Trophoblast cell (in vitro differentiated cells and primary cell): ENCODE measurements around the gene RFX1.

Source experiments
- DNase-seq, 2 donors: peaks; one replicate each; pipeline ENCODE4 v3.0.0-alpha.2; 2016
- H2AFZ ChIP-seq: 2 replicates; pipeline ENCODE4 v1.6.1; 2013; ENCODE audit warnings: low read length, moderate library complexity, mild to moderate bottlenecking; ENCODE audit not compliant: insufficient read depth, poor library complexity
- H2AK5ac ChIP-seq: 2 replicates; pipeline ENCODE4 v1.6.1; 2013; ENCODE audit warnings: mild to moderate bottlenecking, low read length
- H2BK120ac ChIP-seq: 2 replicates; pipeline ENCODE4 v1.6.1; 2013; ENCODE audit warnings: low read length, mild to moderate bottlenecking, moderate library complexity; ENCODE audit not compliant: insufficient read depth, poor library complexity
- H2BK12ac ChIP-seq: 2 replicates; pipeline ENCODE4 v1.6.1; 2013; ENCODE audit warnings: mild to moderate bottlenecking, low read length, moderate library complexity
- H2BK5ac ChIP-seq: 2 replicates; pipeline ENCODE4 v1.6.1; 2013; ENCODE audit warnings: low read length, low read depth, moderate library complexity, mild to moderate bottlenecking; ENCODE audit not compliant: poor library complexity
- H3K14ac ChIP-seq: 2 replicates; pipeline ENCODE4 v1.6.1; 2013; ENCODE audit warnings: mild to moderate bottlenecking, low read length
- H3K18ac ChIP-seq: 2 replicates; pipeline ENCODE4 v1.6.1; 2013; ENCODE audit warnings: mild to moderate bottlenecking, low read length
- H3K23ac ChIP-seq: 2 replicates; pipeline ENCODE4 v1.6.1; 2013; ENCODE audit warnings: low read length
- H3K27ac ChIP-seq: 2 replicates; pipeline ENCODE4 v1.5.1; 2013; ENCODE audit warnings: low read depth, mild to moderate bottlenecking, inconsistent platforms, low read length, moderate library complexity
- H3K27me3 ChIP-seq: 2 replicates; pipeline ENCODE4 v1.6.1; 2013; ENCODE audit warnings: inconsistent platforms, mild to moderate bottlenecking, low read length, moderate library complexity; ENCODE audit not compliant: insufficient read depth
- H3K36me3 ChIP-seq, 2 experiments: 1 replicate in 1 of 2; 2 replicates in 1 of 2; pipeline ENCODE4 v1.6.1; 2013; ENCODE audit warnings: low read length in 2 of 2, mild to moderate bottlenecking in 2 of 2, moderate library complexity in 1 of 2; ENCODE audit not compliant: insufficient read depth in 2 of 2, control insufficient read depth in 1 of 2
- H3K4ac ChIP-seq: 2 replicates; pipeline ENCODE4 v1.6.1; 2013; ENCODE audit warnings: low read depth, mild to moderate bottlenecking, low read length, moderate library complexity
- H3K4me1 ChIP-seq, 2 experiments: 1 replicate in 1 of 2; 2 replicates in 1 of 2; pipeline ENCODE4 v1.6.1; 2013; ENCODE audit warnings: low read length in 2 of 2, mild to moderate bottlenecking in 2 of 2, moderate library complexity in 1 of 2; ENCODE audit not compliant: insufficient read depth in 2 of 2, control insufficient read depth in 1 of 2
- H3K4me2 ChIP-seq: 2 replicates; pipeline ENCODE4 v1.6.1; 2013; ENCODE audit warnings: inconsistent platforms, mild to moderate bottlenecking, low read length, moderate library complexity
- H3K4me3 ChIP-seq: 2 replicates; pipeline ENCODE4 v1.5.1; 2013; ENCODE audit warnings: mild to moderate bottlenecking, low read depth, low read length, inconsistent platforms
- H3K79me1 ChIP-seq: one replicate; pipeline ENCODE4 v1.6.1; 2013; ENCODE audit warnings: low read length
- H3K79me2 ChIP-seq: 2 replicates; pipeline ENCODE4 v1.6.1; 2013; ENCODE audit warnings: low read length, mild to moderate bottlenecking; ENCODE audit not compliant: control insufficient read depth, insufficient read depth, poor library complexity
- H3K9ac ChIP-seq: 2 replicates; pipeline ENCODE4 v1.6.1; 2013; ENCODE audit warnings: mild to moderate bottlenecking, low read length
- H3K9me3 ChIP-seq: 2 replicates; pipeline ENCODE4 v1.6.1; 2013; ENCODE audit warnings: low read depth, mild to moderate bottlenecking, control low read depth, inconsistent platforms, low read length; ENCODE audit not compliant: insufficient read depth
- H4K12ac ChIP-seq: 2 replicates; pipeline ENCODE4 v1.6.1; 2013; ENCODE audit warnings: low read depth, mild to moderate bottlenecking, low read length, moderate library complexity
- H4K8ac ChIP-seq: 2 replicates; pipeline ENCODE4 v1.6.1; 2013; ENCODE audit warnings: low read depth, mild to moderate bottlenecking, low read length, moderate library complexity
- H4K91ac ChIP-seq: one replicate; pipeline ENCODE4 v1.6.1; 2013; ENCODE audit warnings: low read depth, mild to moderate bottlenecking, low read length, moderate library complexity
- WGBS: extraction: QIAGEN DNeasy Blood & Tissue Kit; methylation state at CpG from one replicate; pipeline ENCODE4 v1.1.7; 2013; ENCODE audit warnings: missing lambda C conversion rate; ENCODE audit not compliant: insufficient read length, insufficient coverage; ENCODE audit errors: extremely low coverage; 5-methylcytosine and 5-hydroxymethylcytosine counted together

The RFX1 gene

DNA sequence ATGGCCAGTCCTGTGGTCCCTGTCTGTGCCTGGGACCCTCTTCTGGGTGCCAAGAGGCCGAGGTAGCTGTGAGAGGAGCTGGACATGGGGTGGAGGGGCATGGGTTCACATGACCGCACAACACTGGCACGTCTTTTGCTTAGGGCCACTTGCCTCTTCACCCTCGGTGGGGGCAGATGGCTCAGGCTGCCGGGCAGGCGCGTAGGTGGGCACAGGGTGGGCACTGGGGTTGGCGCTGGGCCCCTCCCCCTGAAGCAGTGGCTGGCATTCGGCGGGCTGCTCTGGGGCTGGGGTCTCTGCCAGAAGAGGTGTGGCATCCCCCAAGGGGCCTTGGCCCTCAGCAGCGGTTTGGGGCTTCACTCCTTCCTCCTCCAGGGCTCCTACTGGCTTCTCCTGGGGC, 47.4 kb upstream of the RFX1 start:
- no CpG with 5 or more reads among the region's 11 CpGs for WGBS
- DNase-seq = no peak
- Histone ChIP-seq H3K36me3 (no peaks in the 10 kb centered on the region), H2AK5ac (no peak overlapping the region), H2BK5ac (no peak overlapping the region), H3K79me1 (no peaks in the 10 kb centered on the region), H2BK120ac (no peak overlapping the region), H3K4ac (no peak overlapping the region), H4K8ac (no peak overlapping the region), H3K14ac (no peak overlapping the region), H3K4me1 (no peaks in the 10 kb centered on the region), H3K4me3 (no peak overlapping the region), H3K9ac (no peak overlapping the region), H3K79me2 (no peaks in the 10 kb centered on the region), H2AFZ (no peak overlapping the region), H2BK12ac (no peak overlapping the region), H3K18ac (no peak overlapping the region), H3K27ac (no peak overlapping the region), H3K9me3 (no peaks in the 10 kb centered on the region), H3K23ac (no peak overlapping the region), H4K91ac (no peak overlapping the region), H3K4me2 (no peak overlapping the region), H3K27me3 (no peaks in the 10 kb centered on the region), H4K12ac (no peak overlapping the region)

DNA sequence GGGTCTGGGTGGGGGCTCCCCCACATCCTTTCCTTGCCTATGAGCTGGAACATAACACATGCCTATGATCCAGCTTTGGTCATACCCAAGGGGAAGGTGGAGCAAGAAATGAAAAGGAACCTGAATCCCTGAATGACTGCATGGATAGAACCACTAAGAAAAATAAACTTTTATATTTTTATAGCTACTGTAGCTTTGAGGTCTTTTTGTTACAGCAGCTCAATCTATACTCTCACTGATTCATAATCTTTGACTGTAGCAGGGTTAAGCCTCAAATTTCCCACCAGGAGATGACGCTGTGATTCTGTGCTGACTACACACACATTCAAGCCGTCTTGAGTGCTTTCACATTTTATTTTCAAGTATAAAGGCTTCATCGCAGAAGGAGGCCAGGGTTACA, 46.9 kb upstream of the RFX1 start:
- H4K12ac ChIP-seq = no peak overlapping the region
- DNase-seq = no peak
- H3K4me3 ChIP-seq = no peak overlapping the region
- H3K79me1 ChIP-seq = no peaks in the 10 kb centered on the region
- H3K27me3 ChIP-seq = no peaks in the 10 kb centered on the region
- no peak overlapping the region for H2AK5ac ChIP-seq
- H3K36me3 ChIP-seq = no peaks in the 10 kb centered on the region
- no peak overlapping the region for H2BK5ac ChIP-seq
- no peak overlapping the region for H4K8ac ChIP-seq
- H3K4me1 ChIP-seq = no peaks in the 10 kb centered on the region
- H3K9ac ChIP-seq = no peak overlapping the region
- H2AFZ ChIP-seq = no peak overlapping the region
- no peak overlapping the region for H3K4ac ChIP-seq
- no peak overlapping the region for H3K23ac ChIP-seq
- H3K9me3 ChIP-seq = no peaks in the 10 kb centered on the region
- H2BK120ac ChIP-seq = no peak overlapping the region
- H2BK12ac ChIP-seq = no peak overlapping the region
- H3K79me2 ChIP-seq = no peaks in the 10 kb centered on the region
- no peak overlapping the region for H3K18ac ChIP-seq
- H3K27ac ChIP-seq = no peak overlapping the region
- no peak overlapping the region for H3K14ac ChIP-seq
- H3K4me2 ChIP-seq = no peak overlapping the region
- WGBS = no CpG with 5 or more reads among the region's 3 CpGs
- no peak overlapping the region for H4K91ac ChIP-seq

DNA sequence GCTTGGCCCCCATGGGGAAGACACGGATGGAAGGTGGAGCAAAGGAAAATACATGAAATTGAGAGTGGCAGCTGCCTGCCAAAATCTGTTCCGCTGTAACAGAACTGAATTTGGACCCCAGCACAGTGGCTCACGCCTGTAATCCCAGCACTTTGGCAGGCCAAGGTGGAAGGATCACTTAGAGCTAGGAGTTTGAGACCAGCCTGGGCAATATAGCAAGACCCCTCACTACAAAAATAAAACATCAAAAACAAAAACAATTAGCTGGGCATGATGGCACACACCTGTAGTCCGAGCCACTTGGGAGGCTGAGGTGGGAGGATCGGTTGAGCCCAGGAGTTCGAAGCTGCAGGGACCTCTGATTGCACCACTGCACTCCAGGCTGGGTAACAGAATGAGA, 46.4 kb upstream of the RFX1 start:
- H3K27ac ChIP-seq = no peak overlapping the region
- H3K4me1 ChIP-seq = no peaks in the 10 kb centered on the region
- H2BK5ac ChIP-seq = no peak overlapping the region
- H3K27me3 ChIP-seq = no peaks in the 10 kb centered on the region
- no peak overlapping the region for H3K18ac ChIP-seq
- H3K4me3 ChIP-seq = no peak overlapping the region
- no peaks in the 10 kb centered on the region for H3K79me1 ChIP-seq
- no peak overlapping the region for H3K4ac ChIP-seq
- H2AFZ ChIP-seq = no peak overlapping the region
- H3K9me3 ChIP-seq = no peaks in the 10 kb centered on the region
- no peaks in the 10 kb centered on the region for H3K36me3 ChIP-seq
- no peak overlapping the region for H3K23ac ChIP-seq
- no peak overlapping the region for H3K9ac ChIP-seq
- no peak overlapping the region for H2BK12ac ChIP-seq
- no CpG with 5 or more reads among the region's 6 CpGs for WGBS
- no peak for DNase-seq
- H2BK120ac ChIP-seq = no peak overlapping the region
- H4K91ac ChIP-seq = no peak overlapping the region
- H3K14ac ChIP-seq = no peak overlapping the region
- H4K12ac ChIP-seq = no peak overlapping the region
- no peak overlapping the region for H3K4me2 ChIP-seq
- no peak overlapping the region for H2AK5ac ChIP-seq
- no peaks in the 10 kb centered on the region for H3K79me2 ChIP-seq
- no peak overlapping the region for H4K8ac ChIP-seq

DNA sequence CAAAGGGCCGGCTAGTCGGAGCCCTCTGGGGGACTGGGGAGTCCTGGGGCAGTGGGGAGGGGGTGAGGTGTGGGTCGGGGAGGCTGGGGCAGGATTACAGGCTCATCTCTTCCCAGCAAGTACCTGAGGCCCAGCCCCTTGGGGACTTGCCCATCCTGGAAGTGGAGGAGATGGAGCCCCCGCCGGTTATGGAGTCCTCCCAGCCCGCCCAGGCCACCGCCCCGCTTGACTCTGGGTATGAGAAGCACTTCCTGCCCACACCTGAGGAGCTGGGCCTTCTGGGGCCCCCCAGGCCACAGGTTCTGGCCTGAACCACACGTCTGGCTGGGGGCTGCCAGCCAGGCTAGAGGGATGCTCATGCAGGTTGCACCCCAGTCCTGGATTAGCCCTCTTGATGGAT, 45.9 kb upstream of the RFX1 start:
- Histone ChIP-seq H2BK12ac (no peak overlapping the region), H3K14ac (no peak overlapping the region), H2AK5ac (no peak overlapping the region), H3K4me2 (no peak overlapping the region), H3K36me3 (no peaks in the 10 kb centered on the region), H3K4me3 (no peak overlapping the region), H3K4ac (no peak overlapping the region), H2BK5ac (no peak overlapping the region), H2AFZ (no peak overlapping the region), H2BK120ac (no peak overlapping the region), H4K91ac (no peak overlapping the region), H3K27ac (no peak overlapping the region), H4K12ac (no peak overlapping the region), H3K4me1 (no peaks in the 10 kb centered on the region), H3K79me1 (no peaks in the 10 kb centered on the region), H3K9ac (no peak overlapping the region), H3K27me3 (no peaks in the 10 kb centered on the region), H3K23ac (no peak overlapping the region), H4K8ac (no peak overlapping the region), H3K18ac (no peak overlapping the region), H3K9me3 (no peaks in the 10 kb centered on the region), H3K79me2 (no peaks in the 10 kb centered on the region)
- WGBS = no CpG with 5 or more reads among the region's 9 CpGs
- no peak for DNase-seq
